ENCODE results near the gene DUSP9. TPM values are rescaled to one million over a fixed set of nuclear protein-coding genes. Genes with fewer than 3 reads are reported as not detected.
A peak's percentile ranks its signal among the peaks of the same experiment; 100 is the strongest.
"Not testable (repeated sequence)": the region's sequence is repeated elsewhere in the genome, so short reads cannot be mapped to it uniquely, and the experiment has no call there.

Gene DUSP9
- total RNA-seq, 1 donor from 2014 or later: not detected

GRCh38 chrX:153674219-153674851 is 27.3 kb downstream of the DUSP9 start:
- Histone ChIP-seq H3K4me3 (no peak overlapping the region), H3K9me3 (no peaks in the 10 kb centered on the region), H3K36me3 (no peaks in the 10 kb centered on the region), H3K27ac (no peak overlapping the region), H3K4me1 (no peaks in the 10 kb centered on the region), H3K27me3 (peaks cover 4% of the 10 kb centered on the region)
- TF ChIP-seq, protein P1, sequence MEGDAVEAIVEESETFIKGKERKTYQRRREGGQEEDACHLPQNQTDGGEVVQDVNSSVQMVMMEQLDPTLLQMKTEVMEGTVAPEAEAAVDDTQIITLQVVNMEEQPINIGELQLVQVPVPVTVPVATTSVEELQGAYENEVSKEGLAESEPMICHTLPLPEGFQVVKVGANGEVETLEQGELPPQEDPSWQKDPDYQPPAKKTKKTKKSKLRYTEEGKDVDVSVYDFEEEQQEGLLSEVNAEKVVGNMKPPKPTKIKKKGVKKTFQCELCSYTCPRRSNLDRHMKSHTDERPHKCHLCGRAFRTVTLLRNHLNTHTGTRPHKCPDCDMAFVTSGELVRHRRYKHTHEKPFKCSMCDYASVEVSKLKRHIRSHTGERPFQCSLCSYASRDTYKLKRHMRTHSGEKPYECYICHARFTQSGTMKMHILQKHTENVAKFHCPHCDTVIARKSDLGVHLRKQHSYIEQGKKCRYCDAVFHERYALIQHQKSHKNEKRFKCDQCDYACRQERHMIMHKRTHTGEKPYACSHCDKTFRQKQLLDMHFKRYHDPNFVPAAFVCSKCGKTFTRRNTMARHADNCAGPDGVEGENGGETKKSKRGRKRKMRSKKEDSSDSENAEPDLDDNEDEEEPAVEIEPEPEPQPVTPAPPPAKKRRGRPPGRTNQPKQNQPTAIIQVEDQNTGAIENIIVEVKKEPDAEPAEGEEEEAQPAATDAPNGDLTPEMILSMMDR (IDR thresholded peaks at IDR 0.05): no peak
- DNase-seq (ENCODE audit: low spot score in 2 of 2): no peak
- intact Hi-C loops (cut with DNase I): no loop called here

- TF ChIP-seq, protein P1 (IDR thresholded peaks at IDR 0.05): no peak
- no peak overlapping the region for H3K27ac ChIP-seq
- H3K4me1 ChIP-seq: no peaks in the 10 kb centered on the region
- H3K36me3 ChIP-seq: no peaks in the 10 kb centered on the region
- no peak overlapping the region for H3K4me3 ChIP-seq
- peak in 1 of 2 donors; percentile 42 for DNase-seq (ENCODE audit: low spot score in 2 of 2)
- intact Hi-C loops (cut with DNase I): no loop called here
- H3K27me3 ChIP-seq: no peaks in the 10 kb centered on the region
- H3K9me3 ChIP-seq: no peaks in the 10 kb centered on the region
Observed at GRCh38 chrX:153681175-153681574, 34.2 kb downstream of the DUSP9 start.

DNA sequence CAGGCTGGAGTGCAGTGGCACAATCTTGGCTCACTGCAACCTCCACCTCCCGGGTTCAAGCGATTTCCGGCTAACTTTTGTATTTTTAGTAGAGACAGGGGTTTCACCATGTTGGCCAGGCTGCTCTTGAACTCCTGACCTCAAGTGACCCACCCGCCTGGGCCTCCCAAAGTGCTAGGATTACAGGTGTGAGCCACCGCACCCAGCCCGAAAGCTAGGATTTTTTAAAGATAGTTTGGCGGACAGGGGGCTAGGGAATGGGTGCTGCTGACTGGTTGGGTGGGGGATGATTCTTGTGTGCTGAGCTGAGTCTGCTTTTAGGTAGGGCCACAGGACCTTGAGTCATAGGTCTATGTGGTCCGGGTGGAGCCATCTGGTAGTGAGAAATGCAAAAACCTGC is 36.5 kb downstream of the DUSP9 start:
- intact Hi-C loops (cut with DNase I); H3K27me3 ChIP-seq; H3K9me3 ChIP-seq; H3K4me3 ChIP-seq; H3K27ac ChIP-seq; H3K4me1 ChIP-seq; H3K36me3 ChIP-seq: not testable (repeated sequence)
- DNase-seq (ENCODE audit: low spot score in 2 of 2): peak in 1 of 2 donors; percentile 52

GRCh38 chrX:153684467-153685155 is 37.6 kb downstream of the DUSP9 start:
- TF ChIP-seq, protein P1 (IDR thresholded peaks at IDR 0.05): no peak

GRCh38 chrX:153685156-153685536 is 38.1 kb downstream of the DUSP9 start:
- no peaks in the 10 kb centered on the region for H3K36me3 ChIP-seq
- no peaks in the 10 kb centered on the region for H3K4me1 ChIP-seq
- H3K4me3 ChIP-seq: no peak overlapping the region
- TF ChIP-seq, protein P1 (IDR thresholded peaks at IDR 0.05): no peak
- H3K27ac ChIP-seq: no peak overlapping the region
- H3K9me3 ChIP-seq: no peaks in the 10 kb centered on the region
- no peaks in the 10 kb centered on the region for H3K27me3 ChIP-seq
- peak in 1 of 2 donors; percentile 60 for DNase-seq (ENCODE audit: low spot score in 2 of 2)
- intact Hi-C loops (cut with DNase I): loop anchor here (5.0 kb wide), 2 partner anchors 37 to 88 kb away; partner anchors contain the start of genes ABCD1, BCAP31 and CCNQ

More at GRCh38 chrX:153684467-153685155, 37.6 kb downstream of the DUSP9 start:
- intact Hi-C loops (cut with DNase I): loop anchor here (5.0 kb wide), 2 partner anchors 38 to 87 kb away; partner anchors contain the start of genes ABCD1, BCAP31 and CCNQ
- Histone ChIP-seq H3K27ac (no peak overlapping the region), H3K27me3 (no peaks in the 10 kb centered on the region), H3K4me1 (no peaks in the 10 kb centered on the region), H3K36me3 (no peaks in the 10 kb centered on the region), H3K4me3 (no peak overlapping the region), H3K9me3 (no peaks in the 10 kb centered on the region)
- peak in 1 of 2 donors; percentile 51 for DNase-seq (ENCODE audit: low spot score in 2 of 2)

Data from ascending aorta (tissue), 2 donors.